HepG2 (cell line): Measurements from ENCODE around the gene STIM1. TPM values are rescaled to one million over a fixed set of nuclear protein-coding genes. Genes with fewer than 3 reads are reported as not detected.

Experiments used
- FLYWCH1 ChIP-seq: sonication (generic); formaldehyde crosslinking; IDR thresholded peaks from 2 replicates; pipeline ENCODE4 v1.8.1; 2023; ENCODE audit warnings: mild to moderate bottlenecking, missing genetic modification reagents
- FOXK1 ChIP-seq: sonication (generic); formaldehyde crosslinking; IDR thresholded peaks from 2 replicates; pipeline ENCODE4 v1.4.0; 2020; ENCODE audit warnings: low read depth, missing genetic modification reagents, borderline replicate concordance
- MTF1 ChIP-seq: sonication (generic); formaldehyde crosslinking; IDR thresholded peaks from 2 replicates; pipeline ENCODE4 v1.5.0; 2020; ENCODE audit warnings: missing genetic modification reagents
- RFX3 ChIP-seq: IDR thresholded peaks from 2 replicates; pipeline ENCODE4 v1.6.1; 2016; ENCODE audit warnings: missing biosample characterization, missing genetic modification reagents
- SALL2 ChIP-seq: sonication (generic); formaldehyde crosslinking; IDR thresholded peaks from 2 replicates; pipeline ENCODE4 v1.8.1; 2023; ENCODE audit warnings: mild to moderate bottlenecking, missing genetic modification reagents, inconsistent platforms
- SYNCRIP ChIP-seq: fragments of 200-400 bp; formaldehyde crosslinking; IDR thresholded peaks from 2 replicates; pipeline ENCODE4 v1.6.1; 2018; ENCODE audit warnings: mild to moderate bottlenecking, low read depth, low read length; ENCODE audit not compliant: insufficient read depth
- TBX2 ChIP-seq: sonication (generic); formaldehyde crosslinking; IDR thresholded peaks from 2 replicates; pipeline ENCODE4 v1.5.0; 2020; ENCODE audit warnings: missing genetic modification reagents, mild to moderate bottlenecking, borderline replicate concordance
- TCF7 ChIP-seq: sonication (generic); IDR thresholded peaks from 2 replicates; pipeline ENCODE4 v1.6.1; 2016; ENCODE audit warnings: antibody characterized with exemption, low read depth
- ZFP62 ChIP-seq: sonication (generic); formaldehyde crosslinking; IDR thresholded peaks from 2 replicates; pipeline ENCODE4 v1.4.0; 2020; ENCODE audit warnings: missing genetic modification reagents
- ZIK1 ChIP-seq: sonication (generic); formaldehyde crosslinking; IDR thresholded peaks from 2 replicates; pipeline ENCODE4 v1.5.0; 2020; ENCODE audit warnings: mild to moderate bottlenecking, low read depth, missing genetic modification reagents, borderline replicate concordance
- ZNF777 ChIP-seq: sonication (generic); formaldehyde crosslinking; IDR thresholded peaks from 2 replicates; pipeline ENCODE4 v1.4.0; 2020; ENCODE audit warnings: missing genetic modification reagents
- polyA plus RNA-seq, 8 experiments: library from polyadenylated mRNA; depleted of rRNA in 3 of 8; stranded (reverse) in 7 of 8; unstranded in 1 of 8; fragments of >200 nt; fragmentation: Illumina TruSeq in 4 of 8; extraction: Trizol in 4 of 8; gene quantifications; 2 replicates each; pipeline versions ENCODE4 v1.2.1 to v1.2.3, GENCODE V29; 2011 to 2016; ENCODE audit warnings: low read depth in 4 of 8, missing spikeins in 1 of 8, mixed read lengths in 1 of 8; ENCODE audit not compliant: insufficient read depth in 1 of 8
- total RNA-seq, 5 experiments: library from RNA; depleted of rRNA; stranded (reverse); fragments of >200 nt; fragmentation: Illumina TruSeq; extraction: Trizol; gene quantifications; 2 replicates each; pipeline ENCODE4 v1.2.3, GENCODE V29; 2016; ENCODE audit warnings: low read depth in 1 of 5
- TF ChIP-seq, protein P1 (sequence below): sonication (generic); formaldehyde crosslinking; conservative IDR thresholded peaks from 2 replicates; pipeline ENCODE4 v1.8.0; 2022; ENCODE audit warnings: mild to moderate bottlenecking, moderate library complexity, missing genetic modification reagents
- TF ChIP-seq, protein P2 (sequence below): conservative IDR thresholded peaks from 2 replicates; pipeline ENCODE4 v1.6.1; 2018; ENCODE audit warnings: missing genetic modification reagents
- TF ChIP-seq, protein P3 (sequence below): sonication (generic); formaldehyde crosslinking; conservative IDR thresholded peaks from 2 replicates; pipeline ENCODE4 v1.4.0; 2020; ENCODE audit warnings: mild to moderate bottlenecking, missing genetic modification reagents, moderate library complexity
- TF ChIP-seq, protein P4 (sequence below): sonication (generic); formaldehyde crosslinking; IDR thresholded peaks from 2 replicates; pipeline ENCODE4 v1.5.0; 2020; ENCODE audit warnings: missing genetic modification reagents
- TF ChIP-seq, protein P5 (sequence below): sonication (generic); formaldehyde crosslinking; conservative IDR thresholded peaks from 2 replicates; pipeline ENCODE4 v1.8.1; 2023; ENCODE audit warnings: missing genetic modification reagents

Gene STIM1
- total and polyA plus RNA-seq, 2 of the 13 experiments (the other 11 are each of a cell fraction or from before 2014, with no cell fraction given): 19.2 to 28.5 TPM

DNA sequence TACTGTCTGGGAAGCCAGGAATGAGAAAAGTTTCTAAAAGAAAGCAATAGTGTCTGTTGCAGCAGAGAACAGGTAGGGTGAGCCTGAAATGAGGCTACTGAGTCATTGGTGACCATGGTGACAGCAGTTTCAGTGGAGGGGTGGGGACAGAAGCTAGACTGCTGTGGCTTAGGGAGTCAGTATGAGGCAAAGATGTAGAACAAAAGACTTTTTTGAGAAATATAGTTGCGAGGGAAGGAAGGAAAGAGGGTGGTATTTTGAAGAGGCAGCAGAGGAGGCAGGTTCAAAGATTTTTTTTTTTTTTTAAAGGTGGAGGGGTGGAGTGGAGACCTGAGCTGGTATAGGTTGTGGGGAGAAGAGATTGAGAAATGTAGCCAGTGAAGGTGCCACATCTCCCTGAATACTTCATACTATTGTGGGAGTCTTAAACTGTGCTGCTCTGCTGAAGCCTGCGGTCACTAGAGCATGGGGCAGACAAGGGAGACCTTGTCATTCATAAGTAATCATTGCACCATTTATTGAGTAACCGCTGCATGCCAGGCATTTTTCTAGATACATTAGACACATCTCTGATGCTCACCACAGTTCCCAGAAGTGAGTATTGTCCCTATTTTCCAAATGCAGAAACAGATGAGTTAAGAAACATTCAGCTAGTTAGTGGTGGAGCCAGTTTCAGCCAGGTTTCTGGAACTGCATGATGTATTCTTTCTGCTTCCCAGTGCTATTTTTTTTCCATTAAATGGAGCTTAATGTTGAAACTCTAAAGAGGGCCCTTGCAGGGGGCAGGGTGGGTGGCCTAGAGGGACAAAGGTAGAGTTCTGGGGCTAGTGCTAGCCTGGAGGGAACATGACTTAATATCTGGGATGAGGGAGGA is 49.9 kb downstream of the STIM1 start (continued):
- TF ChIP-seq SYNCRIP (no peak), FOXK1 (CRISPR knock-in tag) (peak; percentile 86; the same call in 1 of the 2 replicates), MTF1 (CRISPR knock-in tag) (no peak), TCF7 (peak; percentile 53), ZNF777 (CRISPR knock-in tag) (no peak), FLYWCH1 (CRISPR knock-in tag) (no peak), SALL2 (CRISPR knock-in tag) (no peak), RFX3 (CRISPR knock-in tag) (no peak; the same call in 1 of the 2 replicates), ZFP62 (CRISPR knock-in tag) (no peak), TBX2 (CRISPR knock-in tag) (peak; percentile 78; the same call in 1 of the 2 replicates), ZIK1 (CRISPR knock-in tag) (no peak)
- TF ChIP-seq, protein P1, sequence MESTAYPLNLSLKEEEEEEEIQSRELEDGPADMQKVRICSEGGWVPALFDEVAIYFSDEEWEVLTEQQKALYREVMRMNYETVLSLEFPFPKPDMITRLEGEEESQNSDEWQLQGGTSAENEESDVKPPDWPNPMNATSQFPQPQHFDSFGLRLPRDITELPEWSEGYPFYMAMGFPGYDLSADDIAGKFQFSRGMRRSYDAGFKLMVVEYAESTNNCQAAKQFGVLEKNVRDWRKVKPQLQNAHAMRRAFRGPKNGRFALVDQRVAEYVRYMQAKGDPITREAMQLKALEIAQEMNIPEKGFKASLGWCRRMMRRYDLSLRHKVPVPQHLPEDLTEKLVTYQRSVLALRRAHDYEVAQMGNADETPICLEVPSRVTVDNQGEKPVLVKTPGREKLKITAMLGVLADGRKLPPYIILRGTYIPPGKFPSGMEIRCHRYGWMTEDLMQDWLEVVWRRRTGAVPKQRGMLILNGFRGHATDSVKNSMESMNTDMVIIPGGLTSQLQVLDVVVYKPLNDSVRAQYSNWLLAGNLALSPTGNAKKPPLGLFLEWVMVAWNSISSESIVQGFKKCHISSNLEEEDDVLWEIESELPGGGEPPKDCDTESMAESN: no peak
- TF ChIP-seq, protein P2, sequence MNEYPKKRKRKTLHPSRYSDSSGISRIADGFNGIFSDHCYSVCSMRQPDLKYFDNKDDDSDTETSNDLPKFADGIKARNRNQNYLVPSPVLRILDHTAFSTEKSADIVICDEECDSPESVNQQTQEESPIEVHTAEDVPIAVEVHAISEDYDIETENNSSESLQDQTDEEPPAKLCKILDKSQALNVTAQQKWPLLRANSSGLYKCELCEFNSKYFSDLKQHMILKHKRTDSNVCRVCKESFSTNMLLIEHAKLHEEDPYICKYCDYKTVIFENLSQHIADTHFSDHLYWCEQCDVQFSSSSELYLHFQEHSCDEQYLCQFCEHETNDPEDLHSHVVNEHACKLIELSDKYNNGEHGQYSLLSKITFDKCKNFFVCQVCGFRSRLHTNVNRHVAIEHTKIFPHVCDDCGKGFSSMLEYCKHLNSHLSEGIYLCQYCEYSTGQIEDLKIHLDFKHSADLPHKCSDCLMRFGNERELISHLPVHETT: no peak
- TF ChIP-seq, protein P3, sequence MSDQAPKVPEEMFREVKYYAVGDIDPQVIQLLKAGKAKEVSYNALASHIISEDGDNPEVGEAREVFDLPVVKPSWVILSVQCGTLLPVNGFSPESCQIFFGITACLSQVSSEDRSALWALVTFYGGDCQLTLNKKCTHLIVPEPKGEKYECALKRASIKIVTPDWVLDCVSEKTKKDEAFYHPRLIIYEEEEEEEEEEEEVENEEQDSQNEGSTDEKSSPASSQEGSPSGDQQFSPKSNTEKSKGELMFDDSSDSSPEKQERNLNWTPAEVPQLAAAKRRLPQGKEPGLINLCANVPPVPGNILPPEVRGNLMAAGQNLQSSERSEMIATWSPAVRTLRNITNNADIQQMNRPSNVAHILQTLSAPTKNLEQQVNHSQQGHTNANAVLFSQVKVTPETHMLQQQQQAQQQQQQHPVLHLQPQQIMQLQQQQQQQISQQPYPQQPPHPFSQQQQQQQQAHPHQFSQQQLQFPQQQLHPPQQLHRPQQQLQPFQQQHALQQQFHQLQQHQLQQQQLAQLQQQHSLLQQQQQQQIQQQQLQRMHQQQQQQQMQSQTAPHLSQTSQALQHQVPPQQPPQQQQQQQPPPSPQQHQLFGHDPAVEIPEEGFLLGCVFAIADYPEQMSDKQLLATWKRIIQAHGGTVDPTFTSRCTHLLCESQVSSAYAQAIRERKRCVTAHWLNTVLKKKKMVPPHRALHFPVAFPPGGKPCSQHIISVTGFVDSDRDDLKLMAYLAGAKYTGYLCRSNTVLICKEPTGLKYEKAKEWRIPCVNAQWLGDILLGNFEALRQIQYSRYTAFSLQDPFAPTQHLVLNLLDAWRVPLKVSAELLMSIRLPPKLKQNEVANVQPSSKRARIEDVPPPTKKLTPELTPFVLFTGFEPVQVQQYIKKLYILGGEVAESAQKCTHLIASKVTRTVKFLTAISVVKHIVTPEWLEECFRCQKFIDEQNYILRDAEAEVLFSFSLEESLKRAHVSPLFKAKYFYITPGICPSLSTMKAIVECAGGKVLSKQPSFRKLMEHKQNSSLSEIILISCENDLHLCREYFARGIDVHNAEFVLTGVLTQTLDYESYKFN (CRISPR knock-in tag): peak; percentile 82
- TF ChIP-seq, protein P4, sequence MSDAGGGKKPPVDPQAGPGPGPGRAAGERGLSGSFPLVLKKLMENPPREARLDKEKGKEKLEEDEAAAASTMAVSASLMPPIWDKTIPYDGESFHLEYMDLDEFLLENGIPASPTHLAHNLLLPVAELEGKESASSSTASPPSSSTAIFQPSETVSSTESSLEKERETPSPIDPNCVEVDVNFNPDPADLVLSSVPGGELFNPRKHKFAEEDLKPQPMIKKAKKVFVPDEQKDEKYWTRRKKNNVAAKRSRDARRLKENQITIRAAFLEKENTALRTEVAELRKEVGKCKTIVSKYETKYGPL (CRISPR knock-in tag): no peak
- TF ChIP-seq, protein P5, sequence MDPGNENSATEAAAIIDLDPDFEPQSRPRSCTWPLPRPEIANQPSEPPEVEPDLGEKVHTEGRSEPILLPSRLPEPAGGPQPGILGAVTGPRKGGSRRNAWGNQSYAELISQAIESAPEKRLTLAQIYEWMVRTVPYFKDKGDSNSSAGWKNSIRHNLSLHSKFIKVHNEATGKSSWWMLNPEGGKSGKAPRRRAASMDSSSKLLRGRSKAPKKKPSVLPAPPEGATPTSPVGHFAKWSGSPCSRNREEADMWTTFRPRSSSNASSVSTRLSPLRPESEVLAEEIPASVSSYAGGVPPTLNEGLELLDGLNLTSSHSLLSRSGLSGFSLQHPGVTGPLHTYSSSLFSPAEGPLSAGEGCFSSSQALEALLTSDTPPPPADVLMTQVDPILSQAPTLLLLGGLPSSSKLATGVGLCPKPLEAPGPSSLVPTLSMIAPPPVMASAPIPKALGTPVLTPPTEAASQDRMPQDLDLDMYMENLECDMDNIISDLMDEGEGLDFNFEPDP (CRISPR knock-in tag): no peak
